Stimulated activated CD4-positive, alpha-beta T cell treated with anti-CD3 and anti-CD28 coated beads, Interleukin-15, amount 100 ng/mL, for 1 hour (primary cell): ENCODE data around the gene BRS3.

Experiments used
- DNase-seq, 2 donors: peaks; one replicate each; pipeline ENCODE4 v3.0.0-alpha.2; 2020; ENCODE audit warnings: low read depth in 1 of 2, low spot score in 1 of 2

BRS3 gene

GRCh38 chrX:136493011-136493410, 5.3 kb downstream of the BRS3 start:
- DNase-seq, result no peak

DNA sequence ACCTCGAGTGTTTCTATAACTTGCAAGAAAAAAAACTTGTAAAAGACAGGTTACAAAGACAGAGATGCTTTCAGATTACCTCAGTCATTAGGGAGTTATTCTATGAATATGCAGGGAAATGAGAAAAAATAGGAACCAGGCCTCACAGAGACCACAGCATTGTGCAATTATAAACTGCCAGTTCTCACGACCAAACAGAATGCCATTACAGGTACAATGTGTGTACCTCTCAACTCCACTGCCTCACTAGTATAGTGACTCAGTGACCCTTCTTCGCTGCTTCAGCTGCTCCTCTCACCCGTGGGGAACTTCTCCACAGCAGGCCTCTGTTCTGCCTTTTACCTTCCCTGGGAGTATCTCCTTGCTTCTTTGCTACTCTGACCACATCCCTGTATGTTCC, 7.3 kb downstream of the BRS3 start:
- no peak for DNase-seq

DNA sequence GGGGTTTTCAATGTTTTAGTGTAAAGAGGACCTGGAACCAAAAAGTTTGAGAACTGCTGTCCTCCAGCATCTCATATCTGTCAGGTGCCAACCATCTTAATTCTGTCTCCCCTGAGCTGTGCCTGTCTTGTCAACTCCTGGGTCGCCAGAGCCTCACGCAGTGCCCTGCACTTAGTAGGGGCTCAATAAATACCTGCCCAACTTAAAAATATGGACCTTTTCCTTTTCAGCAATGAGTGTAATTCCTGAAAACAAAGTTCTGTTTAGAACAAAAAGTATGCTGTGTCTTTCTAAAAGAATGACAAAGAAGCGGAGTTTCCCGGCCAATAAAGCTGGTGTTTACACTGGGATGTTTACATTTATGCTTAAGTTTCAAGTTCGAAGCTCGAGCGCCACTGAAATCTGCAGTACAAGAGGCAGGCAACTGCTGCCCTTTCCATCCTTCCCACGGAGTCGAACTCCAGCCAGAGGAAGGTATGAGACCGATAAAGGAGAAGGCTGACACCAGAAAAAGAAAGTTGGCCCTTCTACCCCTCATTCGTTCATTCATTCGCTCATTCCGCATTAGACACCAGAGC, 8.5 kb downstream of the BRS3 start:
- no peak for DNase-seq

DNA sequence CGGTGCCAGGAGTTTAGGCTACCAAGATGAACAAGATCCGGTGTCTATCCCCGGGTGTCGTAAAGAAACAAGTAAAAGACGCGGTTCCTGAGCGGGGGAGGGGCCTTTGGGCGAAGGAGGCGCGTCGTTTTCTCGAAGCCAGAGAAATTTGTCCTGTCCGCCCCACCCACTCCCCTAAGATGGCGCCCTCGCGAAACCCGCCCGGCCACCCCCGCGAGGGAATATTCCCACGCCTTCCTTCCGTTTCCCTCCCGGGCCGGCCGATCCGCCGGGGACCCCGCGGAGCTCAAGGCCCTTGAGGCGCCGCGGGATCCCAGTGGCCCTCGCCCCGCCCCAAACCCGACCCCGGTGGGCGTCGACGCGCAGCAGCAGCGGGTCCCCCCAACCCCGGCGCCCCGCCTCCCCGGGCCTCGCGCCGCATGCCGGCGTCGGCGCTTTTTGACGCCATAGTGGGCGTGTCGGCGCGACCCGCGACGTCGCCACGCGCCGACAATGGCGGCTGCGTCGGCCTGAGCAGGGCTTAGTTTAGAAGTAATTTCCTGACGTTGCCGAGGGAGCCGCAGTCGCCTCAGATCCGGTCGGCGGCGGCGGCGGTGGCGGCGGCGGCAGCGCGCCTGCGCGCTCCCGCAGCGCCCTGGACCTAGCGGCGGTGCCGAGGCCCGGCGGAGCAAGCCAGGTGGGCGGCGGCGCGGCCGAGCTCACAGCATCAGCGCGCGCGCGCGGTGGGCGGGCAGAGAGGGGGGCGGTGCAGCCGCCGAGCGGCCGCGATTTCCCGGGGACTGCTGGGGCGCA, 9.2 kb downstream of the BRS3 start:
- peak; percentile 66 to 70 for DNase-seq

DNA sequence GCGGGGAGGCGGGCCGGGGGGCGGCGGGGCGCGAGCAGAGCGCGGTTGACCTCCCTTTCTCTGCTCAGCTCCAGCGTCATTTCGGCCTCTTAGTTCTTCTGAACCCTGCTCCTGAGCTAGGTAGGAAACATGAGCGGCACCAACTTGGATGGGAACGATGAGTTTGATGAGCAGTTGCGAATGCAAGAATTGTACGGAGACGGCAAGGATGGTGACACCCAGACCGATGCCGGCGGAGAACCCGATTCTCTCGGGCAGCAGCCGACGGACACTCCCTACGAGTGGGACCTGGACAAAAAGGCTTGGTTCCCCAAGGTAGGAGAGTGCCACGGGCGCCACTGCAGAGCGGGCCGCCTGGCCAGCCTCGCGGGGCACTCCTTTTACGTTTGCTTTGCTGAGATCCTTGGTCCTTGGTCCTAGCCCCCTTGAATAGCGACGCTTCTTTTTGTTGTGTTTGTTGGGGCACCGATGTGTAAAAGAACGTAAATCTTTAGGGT, 9.9 kb downstream of the BRS3 start, which contains the start of gene HTATSF1:
Gene HTATSF1, plus strand, starts transcription at position 37 of the 497 bp plus-strand sequence. Its CDS starts 93 bp downstream, at position 130.
- peak in 1 of 2 donors; percentile 3 for DNase-seq

- DNase-seq, result no peak
These were observed 31.3 kb downstream of the BRS3 start for GRCh38 chrX:136519069-136519468.

- DNase-seq, result no peak
These were observed 36.0 kb downstream of the BRS3 start for GRCh38 chrX:136523770-136524169.

- DNase-seq, result no peak
These were observed 38.2 kb downstream of the BRS3 start for GRCh38 chrX:136525738-136526606.

GRCh38 chrX:136528645-136529315, 41.0 kb downstream of the BRS3 start:
- no peak for DNase-seq

GRCh38 chrX:136529795-136530194, 42.0 kb downstream of the BRS3 start:
- no peak for DNase-seq

GRCh38 chrX:136531951-136532350, 44.2 kb downstream of the BRS3 start, which contains the start of gene VGLL1:
Gene VGLL1 (plus strand): TSS chrX:136532215. CDS start chrX:136536021, 3,806 bp downstream.
- DNase-seq, result no peak

- DNase-seq, result no peak
These were observed 46.4 kb downstream of the BRS3 start for GRCh38 chrX:136534131-136534530.

DNA sequence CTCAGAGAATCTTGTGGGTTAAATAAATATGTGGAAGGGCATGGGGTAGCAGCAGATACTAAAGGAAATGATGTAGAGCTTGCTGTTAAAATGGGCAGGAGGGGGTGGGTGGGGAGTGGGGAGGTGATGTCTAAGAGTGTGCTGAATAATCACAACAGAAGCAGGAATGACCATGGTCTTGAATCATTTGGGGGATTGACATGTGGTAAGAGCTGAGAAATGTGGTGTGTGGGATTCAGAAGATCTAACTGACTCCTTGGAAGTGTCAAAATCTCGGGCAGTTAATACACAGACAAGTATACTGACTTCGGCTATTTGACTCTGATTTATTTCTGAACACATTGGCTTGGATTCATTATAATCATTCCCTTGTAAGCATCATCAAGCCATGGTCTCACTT, 51.1 kb downstream of the BRS3 start:
- DNase-seq, result no peak

DNA sequence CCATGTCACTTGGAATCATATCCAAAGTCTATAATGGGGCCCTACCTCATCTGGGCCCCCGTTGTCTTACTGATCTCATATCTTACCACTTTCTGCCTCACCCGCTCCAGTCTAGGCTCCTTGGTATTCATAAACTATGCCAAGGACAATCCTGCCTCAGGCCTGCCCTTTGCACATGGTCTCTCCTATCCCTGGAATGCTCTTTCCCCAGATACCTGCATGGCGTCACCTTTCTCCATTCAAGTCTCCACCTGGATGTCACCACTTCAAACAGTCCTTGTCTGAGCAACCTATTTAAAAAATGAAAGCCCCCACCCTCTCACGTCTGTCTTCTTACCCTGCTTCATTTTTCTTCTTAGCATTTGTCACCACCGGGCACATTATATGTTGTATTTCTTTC, 52.5 kb downstream of the BRS3 start:
- no peak for DNase-seq

GRCh38 chrX:136541294-136541693, 53.5 kb downstream of the BRS3 start:
- no peak for DNase-seq

DNA sequence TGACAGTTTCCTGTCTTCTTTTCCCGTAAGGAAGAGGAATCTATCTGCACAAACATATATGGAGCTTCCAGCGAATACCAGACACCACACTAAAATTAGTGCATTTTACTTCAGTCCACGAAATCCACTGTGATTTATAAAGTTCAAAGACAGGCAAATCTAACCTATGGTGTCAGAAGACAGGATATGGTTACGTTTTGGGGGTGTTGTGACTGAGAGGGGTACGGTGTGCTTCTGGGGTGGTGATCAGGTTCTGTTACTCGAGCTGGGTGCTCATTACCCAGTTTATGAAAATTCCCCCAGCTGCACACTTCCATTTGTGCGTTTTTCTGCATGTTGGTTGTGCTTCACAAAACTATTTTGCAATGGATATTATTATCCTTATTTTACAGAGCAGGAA, 54.5 kb downstream of the BRS3 start:
- no peak for DNase-seq
